ENCODE data around the gene DNASE1L2. TPM values are rescaled to one million over a fixed set of nuclear protein-coding genes. Genes with fewer than 3 reads are reported as not detected.

Gene DNASE1L2
- total and polyA plus RNA-seq, 4 donors, result 0.13 to 0.67 (median 0.28) TPM

DNA sequence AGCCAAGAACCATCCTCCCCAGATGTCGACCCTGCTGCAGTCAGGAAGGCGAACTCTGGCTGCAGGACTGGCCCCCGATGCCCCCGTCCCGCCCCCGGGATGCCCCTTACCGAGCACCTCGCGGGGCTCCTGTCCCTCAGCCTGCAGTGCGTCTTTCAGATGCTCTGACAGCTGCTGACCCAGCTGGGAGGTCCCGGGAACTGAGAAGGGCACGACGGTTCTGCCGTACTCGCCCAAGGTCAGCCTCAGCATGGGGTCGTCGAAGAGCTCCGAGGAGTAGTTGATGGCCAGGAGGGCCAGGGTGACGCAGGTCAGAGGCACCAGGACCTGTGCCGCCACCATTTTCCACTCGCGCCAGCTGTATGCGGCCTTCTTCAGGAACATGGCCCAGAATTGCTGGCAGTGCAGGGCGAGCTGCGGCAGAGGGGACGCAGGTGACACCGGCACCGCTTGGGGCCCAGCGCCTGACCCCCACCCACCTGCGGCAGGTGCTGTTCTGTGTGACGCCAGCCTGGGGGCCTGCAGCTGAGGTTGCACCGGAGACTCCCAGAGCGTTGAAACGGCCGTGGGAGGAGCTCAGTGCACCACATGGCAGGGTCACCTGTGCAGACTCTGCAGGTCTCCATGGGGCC is 51.8 kb downstream of the DNASE1L2 start:
- no peak overlapping the region for H3K9ac ChIP-seq (ENCODE audit: low read depth in 1 of 2, low read length in 2 of 2)
- H3K4me1 ChIP-seq (ENCODE audit: control insufficient read depth in 4 of 4, insufficient read depth in 4 of 4, low read length in 3 of 4), result no peaks in the 10 kb centered on the region
- no peaks in the 10 kb centered on the region for H3K27me3 ChIP-seq (ENCODE audit: control insufficient read depth in 4 of 4, insufficient read depth in 4 of 4, low read length in 3 of 4)
- no peak for TF ChIP-seq ZBTB33 (IDR thresholded peaks at IDR 0.05)
- no peak for TF ChIP-seq YY1 (IDR thresholded peaks at IDR 0.05)
- TF ChIP-seq GABPA (IDR thresholded peaks at IDR 0.05 in 1 of 2, conservative IDR thresholded peaks at IDR 0.05 in 1 of 2), result no peak
- TF ChIP-seq HNF4A (conservative IDR thresholded peaks at IDR 0.05), result no peak
- TF ChIP-seq NR2F2 (IDR thresholded peaks at IDR 0.05), result no peak
- no peak for TF ChIP-seq RXRA (IDR thresholded peaks at IDR 0.05)
- TF ChIP-seq MAX (IDR thresholded peaks at IDR 0.05), result no peak
- no peak for TF ChIP-seq FOXA1 (IDR thresholded peaks at IDR 0.05)
- no peak for TF ChIP-seq FOXA2 (IDR thresholded peaks at IDR 0.05)
- TF ChIP-seq ATF3 (IDR thresholded peaks at IDR 0.05), result no peak
- no peak for TF ChIP-seq HNF4G (IDR thresholded peaks at IDR 0.05)
- 89% methylated on average over 35 of the region's 35 CpGs for WGBS
- H3K27ac ChIP-seq (ENCODE audit: low read depth in 1 of 2, low read length in 2 of 2), result no peak overlapping the region
- DNase-seq (ENCODE audit: low spot score), result no peak
- H3K4me3 ChIP-seq (ENCODE audit: low read depth in 1 of 3, low read length in 3 of 3), result no peak overlapping the region
- no peaks in the 10 kb centered on the region for H3K36me3 ChIP-seq (ENCODE audit: control insufficient read depth in 4 of 4, insufficient read depth in 3 of 4, low read depth in 1 of 4, low read length in 3 of 4)
- H3K9me3 ChIP-seq (ENCODE audit: control insufficient read depth in 4 of 4, low read length in 3 of 4), result no peaks in the 10 kb centered on the region

Small RNA genes lying within 50 kb of the gene (small RNA-seq; reads per million reads assigned to genes)
- gene MIR3677 (not detected), gene MIR4717 (not detected)

Other genes starting within 250 kb of the DNASE1L2 start
- gene SYNGR3, start 246.5 kb upstream of the DNASE1L2 start, total RNA-seq, result under 1 TPM; 0.17 to 0.47 TPM
- under 1 TPM in 1 of 2 donors, not detected in 1; 0.09 TPM for gene SYNGR3, start 246.5 kb upstream of the DNASE1L2 start, polyA plus RNA-seq
- gene ZNF598, start 226.6 kb upstream of the DNASE1L2 start, total RNA-seq, result 10 to 100 TPM; 12.8 to 19.7 TPM
- gene ZNF598, start 226.6 kb upstream of the DNASE1L2 start, polyA plus RNA-seq, result 10 to 100 TPM in 1 of 2 donors, 1 to 10 TPM in 1; 2.7 to 28.4 TPM
- gene NPW, start 216.7 kb upstream of the DNASE1L2 start, total RNA-seq, result 1 to 10 TPM; 1.3 to 8.4 TPM
- 10 to 100 TPM in 1 of 2 donors, 1 to 10 TPM in 1; 9.9 to 20.6 TPM for gene NPW, start 216.7 kb upstream of the DNASE1L2 start, polyA plus RNA-seq
- 10 to 100 TPM; 36.6 to 85.8 TPM for gene NHERF2, start 209.5 kb upstream of the DNASE1L2 start, total RNA-seq
- gene NHERF2, start 209.5 kb upstream of the DNASE1L2 start, polyA plus RNA-seq, result 100 to 1,000 TPM in 1 of 2 donors, 10 to 100 TPM in 1; 62.4 to 205 TPM
- 10 to 100 TPM; 10.4 to 12.7 TPM for gene NTHL1, start 188.6 kb upstream of the DNASE1L2 start, total RNA-seq
- 100 to 1,000 TPM in 1 of 2 donors, 10 to 100 TPM in 1; 25.4 to 166 TPM for gene NTHL1, start 188.6 kb upstream of the DNASE1L2 start, polyA plus RNA-seq
- 10 to 100 TPM; 28.3 to 51.2 TPM for gene TSC2, start 188.5 kb upstream of the DNASE1L2 start, total RNA-seq
- gene TSC2, start 188.5 kb upstream of the DNASE1L2 start, polyA plus RNA-seq, result 10 to 100 TPM; 23.3 to 29.1 TPM
- gene PKD1, start 100.5 kb upstream of the DNASE1L2 start, total RNA-seq, result 10 to 100 TPM; 30.6 to 58.4 TPM
- gene PKD1, start 100.5 kb upstream of the DNASE1L2 start, polyA plus RNA-seq, result 10 to 100 TPM in 1 of 2 donors, 1 to 10 TPM in 1; 8.0 to 20.6 TPM
- gene RAB26, start 87.8 kb upstream of the DNASE1L2 start, total RNA-seq, result 1 to 10 TPM; 1.9 to 3.9 TPM
- 1 to 10 TPM; 2.6 to 3.4 TPM for gene RAB26, start 87.8 kb upstream of the DNASE1L2 start, polyA plus RNA-seq
- gene TRAF7, start 80.7 kb upstream of the DNASE1L2 start, total RNA-seq, result 10 to 100 TPM; 33.2 to 34.8 TPM
- 10 to 100 TPM; 14.7 to 36.6 TPM for gene TRAF7, start 80.7 kb upstream of the DNASE1L2 start, polyA plus RNA-seq
- gene CASKIN1, start 39.8 kb upstream of the DNASE1L2 start, total RNA-seq, result under 1 TPM; under 0.01 to 0.09 TPM
- gene CASKIN1, start 39.8 kb upstream of the DNASE1L2 start, polyA plus RNA-seq, result under 1 TPM in 1 of 2 donors, not detected in 1; 0.17 TPM
- gene MLST8, start 31.0 kb upstream of the DNASE1L2 start, total RNA-seq, result 10 to 100 TPM; 11.1 to 14.4 TPM
- gene MLST8, start 31.0 kb upstream of the DNASE1L2 start, polyA plus RNA-seq, result 10 to 100 TPM; 26.0 to 26.7 TPM
- gene BRICD5, start 25.6 kb upstream of the DNASE1L2 start, total RNA-seq, result 1 to 10 TPM; 1.9 TPM
- under 1 TPM; 0.26 to 0.91 TPM for gene BRICD5, start 25.6 kb upstream of the DNASE1L2 start, polyA plus RNA-seq
- 1 to 10 TPM; 5.8 to 9.9 TPM for gene PGP, start 21.6 kb upstream of the DNASE1L2 start, total RNA-seq
- 1 to 10 TPM; 3.4 to 6.8 TPM for gene PGP, start 21.6 kb upstream of the DNASE1L2 start, polyA plus RNA-seq
- 10 to 100 TPM; 16.5 to 19.1 TPM for gene E4F1, start 12.9 kb upstream of the DNASE1L2 start, total RNA-seq
- gene E4F1, start 12.9 kb upstream of the DNASE1L2 start, polyA plus RNA-seq, result 10 to 100 TPM in 1 of 2 donors, 1 to 10 TPM in 1; 4.4 to 11.0 TPM
- gene ECI1, start 15.1 kb downstream of the DNASE1L2 start, total RNA-seq, result 10 to 100 TPM; 36.8 to 53.0 TPM
- gene ECI1, start 15.1 kb downstream of the DNASE1L2 start, polyA plus RNA-seq, result 100 to 1,000 TPM; 106 to 107 TPM
- 10 to 100 TPM; 36.5 to 38.2 TPM for gene RNPS1, start 31.7 kb downstream of the DNASE1L2 start, total RNA-seq
- gene RNPS1, start 31.7 kb downstream of the DNASE1L2 start, polyA plus RNA-seq, result 10 to 100 TPM; 31.3 to 36.9 TPM
- gene ABCA3, start 104.3 kb downstream of the DNASE1L2 start, total RNA-seq, result 1 to 10 TPM in 1 of 2 donors, under 1 TPM in 1; 0.47 to 1.1 TPM
- 1 to 10 TPM in 1 of 2 donors, under 1 TPM in 1; 0.51 to 1.0 TPM for gene ABCA3, start 104.3 kb downstream of the DNASE1L2 start, polyA plus RNA-seq
- gene CCNF, start 193.0 kb downstream of the DNASE1L2 start, total RNA-seq, result 10 to 100 TPM in 1 of 2 donors, 1 to 10 TPM in 1; 1.8 to 46.3 TPM
- 1 to 10 TPM in 1 of 2 donors, under 1 TPM in 1; 0.88 to 1.8 TPM for gene CCNF, start 193.0 kb downstream of the DNASE1L2 start, polyA plus RNA-seq
- gene TEDC2, start 223.7 kb downstream of the DNASE1L2 start, total RNA-seq, result 1 to 10 TPM in 1 of 2 donors, under 1 TPM in 1; 0.84 to 6.7 TPM
- gene TEDC2, start 223.7 kb downstream of the DNASE1L2 start, polyA plus RNA-seq, result 1 to 10 TPM in 1 of 2 donors, under 1 TPM in 1; 0.71 to 1.3 TPM
- 1 to 10 TPM in 1 of 2 donors, under 1 TPM in 1; 0.19 to 2.3 TPM for gene NTN3, start 234.9 kb downstream of the DNASE1L2 start, total RNA-seq
- gene NTN3, start 234.9 kb downstream of the DNASE1L2 start, polyA plus RNA-seq, result under 1 TPM in 1 of 2 donors, not detected in 1; 0.28 TPM
- gene TBC1D24, start 238.7 kb downstream of the DNASE1L2 start, total RNA-seq, result 10 to 100 TPM; 14.6 to 22.3 TPM
- 1 to 10 TPM; 8.4 TPM for gene TBC1D24, start 238.7 kb downstream of the DNASE1L2 start, polyA plus RNA-seq

All from liver (tissue), 10 donors.